ENCODE measurements around the gene CYP39A1. TPM values are rescaled to one million over a fixed set of nuclear protein-coding genes. Genes with fewer than 3 reads are reported as not detected.

Gene CYP39A1
- total RNA-seq, 1 experiment from 2014 or later, result not detected

GRCh38 chr6:46655803-46656202 lies 3.2 kb upstream of the CYP39A1 start:
- no peaks in the 10 kb centered on the region for H3K4me1 ChIP-seq (ENCODE audit: insufficient read depth, low read length, poor library complexity, severe bottlenecking)
- DNase-seq (ENCODE audit: low spot score), result peak; percentile 28
- peaks cover 31% of the 10 kb centered on the region for H3K27me3 ChIP-seq (replicated peaks; ENCODE audit: insufficient read depth, low read depth, low read length, poor library complexity)
- POLR2A ChIA-PET (ENCODE audit: low non-redundant PET), result no interaction called here
- no peak overlapping the region for H3K27ac ChIP-seq (ENCODE audit: low read depth, low read length, poor library complexity, severe bottlenecking)
- no TSS peak for BruUV-seq (replicated peaks)
- no peaks in the 10 kb centered on the region for H3K36me3 ChIP-seq (ENCODE audit: insufficient read depth, low read length, poor library complexity, severe bottlenecking)
- intact Hi-C loops (cut with micrococcal nuclease; ENCODE audit: unreplicated experiment), result no loop called here
- H3K9me3 ChIP-seq (ENCODE audit: low read depth, low read length, poor library complexity, severe bottlenecking), result no peaks in the 10 kb centered on the region
- CTCF ChIA-PET, result interaction anchor here (0.6 to 1.1 kb wide), 3 partner anchors 9 to 576 kb away, joined by 3 to 4 read pairs (median 3); no protein-coding TSS in a partner anchor
- no peak overlapping the region for H3K4me3 ChIP-seq (ENCODE audit: low read depth, low read length, poor library complexity, severe bottlenecking)
- TF ChIP-seq EZH2 (IDR thresholded peaks at IDR 0.05; ENCODE audit: borderline replicate concordance, low read depth, low read length, poor library complexity, severe bottlenecking), result no peak
- TF ChIP-seq CTCF (conservative IDR thresholded peaks at IDR 0.05; ENCODE audit: low read depth, low read length), result peak; percentile 54

DNA sequence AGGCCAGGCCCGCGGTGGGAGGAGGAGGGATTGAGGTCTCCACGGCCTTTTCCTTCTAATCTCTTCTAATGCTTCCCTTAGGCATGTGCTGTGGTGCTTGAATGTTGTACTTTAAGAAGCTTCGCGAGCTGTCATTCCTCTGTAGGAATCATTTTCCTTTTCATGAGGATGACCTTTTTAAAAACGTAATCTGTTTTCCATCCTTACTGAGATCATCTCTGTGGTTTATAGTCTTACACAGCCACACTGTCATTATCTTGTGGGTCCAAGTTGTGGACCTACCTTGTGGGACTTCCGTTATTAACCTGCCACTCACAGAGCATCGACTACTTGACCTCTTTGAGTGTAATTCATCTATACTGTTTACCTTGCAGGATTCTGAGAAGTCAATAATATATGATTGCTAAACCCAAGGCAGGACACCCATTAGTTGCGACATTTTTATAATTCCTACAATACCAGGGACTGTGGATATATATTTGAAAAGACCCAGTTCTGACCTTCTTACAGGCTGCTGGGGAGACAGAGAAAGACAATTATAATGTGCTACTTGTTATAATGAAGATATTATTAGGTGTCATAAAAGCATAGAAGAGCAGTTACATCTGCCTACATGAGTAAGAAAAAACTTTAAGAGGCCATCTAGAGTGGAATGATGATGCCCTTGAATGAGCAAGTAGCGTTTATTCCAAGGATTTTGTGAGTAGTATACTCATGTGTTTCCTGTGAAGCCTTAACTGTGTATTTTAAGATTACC lies 999 bp upstream of the CYP39A1 start:
- H3K9me3 ChIP-seq (ENCODE audit: low read depth, low read length, poor library complexity, severe bottlenecking), result no peaks in the 10 kb centered on the region
- no peaks in the 10 kb centered on the region for H3K36me3 ChIP-seq (ENCODE audit: insufficient read depth, low read length, poor library complexity, severe bottlenecking)
- TF ChIP-seq CTCF (conservative IDR thresholded peaks at IDR 0.05; ENCODE audit: low read depth, low read length), result no peak
- peak; percentile 14 for TF ChIP-seq EZH2 (IDR thresholded peaks at IDR 0.05; ENCODE audit: borderline replicate concordance, low read depth, low read length, poor library complexity, severe bottlenecking)
- ChIA-PET POLR2A (ENCODE audit: low non-redundant PET) (no interaction called here), CTCF (no interaction called here)
- intact Hi-C loops (cut with micrococcal nuclease; ENCODE audit: unreplicated experiment), result no loop called here
- no peak overlapping the region for H3K27ac ChIP-seq (ENCODE audit: low read depth, low read length, poor library complexity, severe bottlenecking)
- no peak for DNase-seq (ENCODE audit: low spot score)
- H3K27me3 ChIP-seq (replicated peaks; ENCODE audit: insufficient read depth, low read depth, low read length, poor library complexity), result peaks cover 29% of the 10 kb centered on the region
- H3K4me3 ChIP-seq (ENCODE audit: low read depth, low read length, poor library complexity, severe bottlenecking), result peak overlapping the region; percentile 65
- no peaks in the 10 kb centered on the region for H3K4me1 ChIP-seq (ENCODE audit: insufficient read depth, low read length, poor library complexity, severe bottlenecking)
- BruUV-seq (replicated peaks), result no TSS peak

GRCh38 chr6:46652232-46652602 lies 401 bp downstream of the CYP39A1 start:
- Histone ChIP-seq H3K9me3 (ENCODE audit: low read depth, low read length, poor library complexity, severe bottlenecking) (no peaks in the 10 kb centered on the region), H3K4me3 (ENCODE audit: low read depth, low read length, poor library complexity, severe bottlenecking) (peak overlapping the region; percentile 65), H3K4me1 (ENCODE audit: insufficient read depth, low read length, poor library complexity, severe bottlenecking) (no peaks in the 10 kb centered on the region), H3K27ac (ENCODE audit: low read depth, low read length, poor library complexity, severe bottlenecking) (no peak overlapping the region), H3K36me3 (ENCODE audit: insufficient read depth, low read length, poor library complexity, severe bottlenecking) (no peaks in the 10 kb centered on the region), H3K27me3 (replicated peaks; ENCODE audit: insufficient read depth, low read depth, low read length, poor library complexity) (peaks cover 29% of the 10 kb centered on the region)
- TF ChIP-seq EZH2 (IDR thresholded peaks at IDR 0.05; ENCODE audit: borderline replicate concordance, low read depth, low read length, poor library complexity, severe bottlenecking) (no peak), CTCF (conservative IDR thresholded peaks at IDR 0.05; ENCODE audit: low read depth, low read length) (no peak)
- intact Hi-C loops (cut with micrococcal nuclease; ENCODE audit: unreplicated experiment), result no loop called here
- BruUV-seq (replicated peaks), result no TSS peak
- ChIA-PET CTCF (no interaction called here), POLR2A (ENCODE audit: low non-redundant PET) (no interaction called here)
- no peak for DNase-seq (ENCODE audit: low spot score)
